PC-3 (cell line): ENCODE measurements around the gene SHISAL2A. TPM values are rescaled to one million over a fixed set of nuclear protein-coding genes. Genes with fewer than 3 reads are reported as not detected.

Source experiments
- ATAC-seq: fragments of 200-7000 bp; cut with Tn5 transposase; 2 replicates; pipeline ENCODE4 v1.9.1; 2020; ENCODE audit warnings: mild to moderate bottlenecking, moderate library complexity
- BruUV-seq: library from RNA; stranded (reverse); fragments of 400-500 nt; replicated peaks from 2 replicates; lab custom pipeline; 2021; lab: Mats Ljungman, UMichigan
- CTCF ChIA-PET: fragments of 300-600 bp; sonication (Branson Sonifier 250); formaldehyde crosslinking; loops from one replicate; lab custom pipeline; 2022; ENCODE audit warnings: antibody characterized with exemption; lab: Charles Lee
- POLR2A ChIA-PET: fragments of 300-600 bp; sonication (Branson Sonifier 250); formaldehyde crosslinking; loops from one replicate; lab custom pipeline; 2022; ENCODE audit warnings: antibody characterized with exemption; ENCODE audit not compliant: unreplicated experiment; lab: Charles Lee
- DNase-seq: peaks from one replicate; pipeline ENCODE4 v3.0.0-alpha.2; 2015
- H2AFZ ChIP-seq: fragments of 300-600 bp; sonication (generic); 2 replicates; pipeline ENCODE4 v1.6.0; 2016; ENCODE audit warnings: antibody characterized with exemption, low read length
- H3F3A ChIP-seq: fragments of 300-600 bp; sonication (generic); one replicate; pipeline ENCODE4 v1.6.0; 2017; ENCODE audit warnings: antibody characterized with exemption, low read length, control low read depth, mild to moderate bottlenecking; ENCODE audit not compliant: unreplicated experiment
- H3K27ac ChIP-seq: fragments of 300-600 bp; sonication (generic); 2 replicates; pipeline ENCODE4 v1.5.1; 2016; ENCODE audit warnings: mild to moderate bottlenecking, low read length
- H3K27me3 ChIP-seq: fragments of 300-600 bp; sonication (generic); 2 replicates; pipeline ENCODE4 v1.6.1; 2016; ENCODE audit warnings: low read length, mixed read lengths
- H3K36me3 ChIP-seq: fragments of 300-600 bp; sonication (generic); 2 replicates; pipeline ENCODE4 v1.6.1; 2016; ENCODE audit warnings: low read depth, mixed run types, low read length, mixed read lengths
- H3K4me1 ChIP-seq: fragments of 300-600 bp; sonication (generic); 2 replicates; pipeline ENCODE4 v1.5.1; 2016; ENCODE audit warnings: low read length; ENCODE audit not compliant: insufficient read depth
- H3K4me2 ChIP-seq: fragments of 300-600 bp; sonication (generic); 2 replicates; pipeline ENCODE4 v1.6.0; 2016; ENCODE audit warnings: low read length
- H3K4me3 ChIP-seq: fragments of 300-600 bp; sonication (generic); 2 replicates; pipeline ENCODE4 v1.5.1; 2016; ENCODE audit warnings: mild to moderate bottlenecking, low read length, mixed read lengths
- H3K79me2 ChIP-seq: fragments of 300-600 bp; sonication (generic); 2 replicates; pipeline ENCODE4 v1.6.1; 2017; ENCODE audit warnings: low read length, mixed read lengths
- H3K9ac ChIP-seq: fragments of 300-600 bp; sonication (generic); 2 replicates; pipeline ENCODE4 v1.6.0; 2016; ENCODE audit warnings: mild to moderate bottlenecking, low read length
- H3K9me2 ChIP-seq: fragments of 300-600 bp; sonication (generic); replicated peaks from 2 replicates; pipeline ENCODE4 v1.6.1; 2016; ENCODE audit warnings: mixed run types, low read length, mixed read lengths
- H3K9me3 ChIP-seq: fragments of 300-600 bp; sonication (generic); 2 replicates; pipeline ENCODE4 v1.6.1; 2016; ENCODE audit warnings: low read length, mixed read lengths
- H4K20me1 ChIP-seq: fragments of 300-600 bp; sonication (generic); 2 replicates; pipeline ENCODE4 v1.6.1; 2016; ENCODE audit warnings: low read length, mixed read lengths
- CTCF ChIP-seq: fragments of 300-600 bp; sonication (generic); conservative IDR thresholded peaks from 2 replicates; pipeline ENCODE4 v1.5.1; 2017; ENCODE audit warnings: antibody characterized with exemption, low read depth, mild to moderate bottlenecking, low read length
- EZH2 ChIP-seq: fragments of 300-600 bp; sonication (generic); IDR thresholded peaks from one replicate; pipeline ENCODE4 v1.6.1; 2017; ENCODE audit warnings: antibody characterized with exemption, mild to moderate bottlenecking, low read length; ENCODE audit not compliant: unreplicated experiment
- EZH2phosphoT487 ChIP-seq: fragments of 300-600 bp; sonication (generic); IDR thresholded peaks from 2 replicates; pipeline ENCODE4 v1.6.1; 2018; ENCODE audit warnings: mild to moderate bottlenecking, antibody characterized with exemption, low read length, borderline replicate concordance
- intact Hi-C: fragments of 100-400 bp; cut with micrococcal nuclease; formaldehyde crosslinking; loops from 2 replicates; pipeline ENCODE4 v1.9.0; 2023
- total RNA-seq: library from RNA; depleted of rRNA; stranded (reverse); fragments of >200 nt; gene quantifications from 2 replicates; pipeline ENCODE4 v1.2.3, GENCODE V29; 2014

The SHISAL2A gene
- total RNA-seq, 1 experiment from 2014 or later, result not detected

- Histone ChIP-seq H2AFZ (peak overlapping the region; percentile 29; the same call in 1 of the 2 replicates), H3K27me3 (no peaks in the 10 kb centered on the region), H3K4me3 (no peak overlapping the region), H3K36me3 (no peaks in the 10 kb centered on the region), H3K27ac (no peak overlapping the region), H3K9me2 (no peaks in the 10 kb centered on the region), H3K4me2 (no peak overlapping the region), H3K9ac (no peak overlapping the region), H3K9me3 (no peaks in the 10 kb centered on the region), H4K20me1 (no peaks in the 10 kb centered on the region), H3F3A (no peaks in the 10 kb centered on the region), H3K79me2 (no peaks in the 10 kb centered on the region), H3K4me1 (no peaks in the 10 kb centered on the region; the same call in 1 of the 2 replicates)
- peak; percentile 60 for ATAC-seq
- peak; percentile 81 for DNase-seq
- no TSS peak for BruUV-seq
- CTCF ChIA-PET, result no interaction called here
- intact Hi-C loops, result no loop called here
- POLR2A ChIA-PET, result interaction anchor here (0.5 kb wide), 1 partner anchor 238 kb away, joined by 3 read pairs; no protein-coding TSS in a partner anchor
- no peak for TF ChIP-seq EZH2phosphoT487
- no peak for TF ChIP-seq CTCF
- TF ChIP-seq EZH2, result no peak
Measured at GRCh38 chr1:52604063-52604770, 28.8 kb upstream of the SHISAL2A start.

- H2AFZ ChIP-seq, result no peak overlapping the region
- no peak overlapping the region for H3K4me3 ChIP-seq
- no TSS peak for BruUV-seq
- no peak for ATAC-seq
- H3K27me3 ChIP-seq, result no peaks in the 10 kb centered on the region
- H3K9me2 ChIP-seq, result no peaks in the 10 kb centered on the region
- TF ChIP-seq EZH2 (no peak), EZH2phosphoT487 (no peak), CTCF (no peak)
- H3K9ac ChIP-seq, result no peak overlapping the region
- no peaks in the 10 kb centered on the region for H3K36me3 ChIP-seq
- H4K20me1 ChIP-seq, result no peaks in the 10 kb centered on the region
- H3K27ac ChIP-seq, result no peak overlapping the region
- POLR2A ChIA-PET, result no interaction called here
- intact Hi-C loops, result no loop called here
- no peaks in the 10 kb centered on the region for H3K4me1 ChIP-seq
- no peak for DNase-seq
- no peaks in the 10 kb centered on the region for H3F3A ChIP-seq
- CTCF ChIA-PET, result interaction anchor here (0.6 kb wide), 1 partner anchor 1345 kb away, joined by 7 read pairs; no protein-coding TSS in a partner anchor
- H3K79me2 ChIP-seq, result no peaks in the 10 kb centered on the region
- H3K4me2 ChIP-seq, result no peak overlapping the region
- no peaks in the 10 kb centered on the region for H3K9me3 ChIP-seq
Measured at GRCh38 chr1:52613636-52614373, 19.2 kb upstream of the SHISAL2A start.
